A549 treated with AZD9567 at 1 μM for 4 hours (cell line): ENCODE data around the gene TBC1D3L. TPM values are rescaled to one million over a fixed set of nuclear protein-coding genes. Genes with fewer than 3 reads are reported as not detected.

Experiments
- total RNA-seq: library from RNA; stranded (reverse); fragments of 200-300 nt; extraction: Qiagen RNA extraction; gene quantifications from 5 replicates; pipeline ENCODE4 v1.2.3, GENCODE V29; 2022; ENCODE audit not compliant: insufficient read depth

The TBC1D3L gene
- 11.2 to 15.1 TPM (median 13.1 TPM) in 5 replicates for total RNA-seq

DNA sequence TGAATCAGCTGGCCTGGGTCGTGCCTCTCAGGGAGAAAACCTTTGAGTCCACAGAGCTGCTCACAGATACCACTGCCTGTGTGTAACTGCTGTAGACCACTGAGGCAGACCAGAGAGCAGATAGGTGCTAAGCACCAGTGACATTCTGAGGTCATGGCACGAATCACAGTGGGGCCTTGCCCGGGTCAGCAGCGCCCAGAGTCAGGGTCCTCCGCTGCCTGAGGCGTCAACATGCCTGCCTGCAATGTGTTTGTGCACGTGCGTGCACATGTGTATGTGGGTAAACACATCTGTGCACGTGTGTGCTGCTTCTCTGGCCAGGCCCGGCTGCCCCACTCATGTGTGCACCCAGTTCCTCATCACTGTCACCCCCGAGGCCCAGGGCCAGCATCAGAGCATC is at the start of gene TBC1D3L:
TSS of gene TBC1D3L (minus strand) at position 101 of the 400 bp plus-strand sequence. CDS start 1,540 bp downstream, outside the sequence.

DNA sequence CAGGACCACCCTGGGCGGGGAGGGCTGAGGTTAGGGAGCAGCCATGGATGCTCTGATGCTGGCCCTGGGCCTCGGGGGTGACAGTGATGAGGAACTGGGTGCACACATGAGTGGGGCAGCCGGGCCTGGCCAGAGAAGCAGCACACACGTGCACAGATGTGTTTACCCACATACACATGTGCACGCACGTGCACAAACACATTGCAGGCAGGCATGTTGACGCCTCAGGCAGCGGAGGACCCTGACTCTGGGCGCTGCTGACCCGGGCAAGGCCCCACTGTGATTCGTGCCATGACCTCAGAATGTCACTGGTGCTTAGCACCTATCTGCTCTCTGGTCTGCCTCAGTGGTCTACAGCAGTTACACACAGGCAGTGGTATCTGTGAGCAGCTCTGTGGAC is 14.8 kb upstream of the TBC1D3L start, which contains the start of gene TBC1D3D:
TSS of gene TBC1D3D (plus strand) at position 301 of the 400 bp plus-strand sequence. CDS start 1,585 bp downstream, outside the sequence.

Other genes with a start within 250 kb of the TBC1D3L start
- gene HNF1B, start 244.0 kb downstream of the TBC1D3L start, total RNA-seq: 15.4 to 16.6 TPM (median 16.0 TPM) in 5 replicates
- gene TBC1D3K, start 64.6 kb downstream of the TBC1D3L start, total RNA-seq: not detected in 5 replicates
- 0.09 to 0.11 TPM in 2 of 5 replicates, not detected in the others for gene TBC1D3D, start 14.9 kb upstream of the TBC1D3L start, total RNA-seq
- not detected in 5 replicates for gene TBC1D3C, start 79.6 kb upstream of the TBC1D3L start, total RNA-seq
- gene TBC1D3E, start 138.9 kb upstream of the TBC1D3L start, total RNA-seq: 0.08 TPM in 1 of 5 replicates, not detected in the others
- gene TBC1D3, start 203.5 kb upstream of the TBC1D3L start, total RNA-seq: not detected in 5 replicates